ENCODE results near the gene P4HB.

Gene P4HB

DNA sequence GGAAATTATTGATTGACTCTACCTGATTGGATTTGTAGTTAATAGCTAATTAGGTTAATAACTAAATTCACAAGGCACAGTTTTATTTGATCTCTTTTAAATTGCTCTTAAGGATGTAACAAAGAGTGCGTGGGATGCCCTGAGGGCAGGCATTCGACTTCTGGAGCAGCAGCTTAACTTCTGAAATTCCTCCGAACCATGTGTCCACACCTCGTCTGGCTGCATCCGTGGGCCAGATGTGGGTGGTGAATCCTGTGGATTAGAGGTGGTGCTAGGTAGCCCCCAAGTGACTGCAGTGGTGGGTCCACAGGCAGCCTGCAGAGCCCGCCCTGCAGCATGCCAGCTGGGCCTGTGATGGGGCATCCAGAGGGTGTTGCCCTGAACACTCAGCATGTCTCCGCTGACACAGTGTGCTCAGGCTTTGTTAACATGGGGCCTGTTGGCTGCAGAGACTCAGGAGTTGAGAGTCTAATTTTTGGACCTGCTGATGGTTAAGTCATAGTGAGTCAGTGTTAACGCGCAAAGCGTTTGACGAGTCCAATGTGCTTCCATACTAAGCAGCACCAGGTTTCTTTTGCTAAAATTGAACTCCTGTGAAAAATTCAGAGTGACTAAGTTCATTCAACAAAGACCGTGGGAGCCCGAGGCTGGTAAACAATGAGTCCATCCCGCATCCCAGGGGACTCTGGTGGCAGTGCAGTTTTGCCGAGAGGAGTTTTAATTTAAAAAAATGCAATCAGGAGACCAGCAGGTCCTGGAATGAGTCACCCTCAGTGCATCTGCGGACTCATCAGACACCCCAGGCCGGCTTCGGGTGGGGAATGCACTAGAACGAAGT is 37.9 kb upstream of the P4HB start:
- in situ Hi-C loops (cut with HindIII; ENCODE audit: low sequenced_read_pairs), result no loop called here

DNA sequence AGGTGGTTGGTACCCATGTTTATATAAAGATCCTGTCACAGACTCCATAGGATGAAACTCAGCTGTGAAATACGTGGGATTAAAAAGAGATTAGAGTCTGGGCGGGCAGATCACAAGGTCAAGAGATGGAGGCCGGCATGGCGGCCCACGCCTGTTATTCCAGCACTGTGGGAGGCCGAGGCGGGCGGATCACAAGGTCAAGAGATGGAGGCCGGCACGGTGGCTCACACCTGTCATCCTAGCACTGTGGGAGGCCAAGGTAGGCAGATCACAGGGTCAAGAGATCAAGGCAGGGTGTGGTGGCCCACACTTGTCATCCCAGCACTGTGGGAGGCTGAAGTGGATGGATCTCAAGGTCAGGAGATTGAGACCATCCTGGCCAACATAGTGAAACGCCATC is 35.1 kb upstream of the P4HB start:
- in situ Hi-C loops (cut with HindIII; ENCODE audit: low sequenced_read_pairs), result no loop called here

GRCh38 chr17:81891303-81891552 is 30.9 kb upstream of the P4HB start:
- in situ Hi-C loops (cut with HindIII; ENCODE audit: low sequenced_read_pairs), result no loop called here

DNA sequence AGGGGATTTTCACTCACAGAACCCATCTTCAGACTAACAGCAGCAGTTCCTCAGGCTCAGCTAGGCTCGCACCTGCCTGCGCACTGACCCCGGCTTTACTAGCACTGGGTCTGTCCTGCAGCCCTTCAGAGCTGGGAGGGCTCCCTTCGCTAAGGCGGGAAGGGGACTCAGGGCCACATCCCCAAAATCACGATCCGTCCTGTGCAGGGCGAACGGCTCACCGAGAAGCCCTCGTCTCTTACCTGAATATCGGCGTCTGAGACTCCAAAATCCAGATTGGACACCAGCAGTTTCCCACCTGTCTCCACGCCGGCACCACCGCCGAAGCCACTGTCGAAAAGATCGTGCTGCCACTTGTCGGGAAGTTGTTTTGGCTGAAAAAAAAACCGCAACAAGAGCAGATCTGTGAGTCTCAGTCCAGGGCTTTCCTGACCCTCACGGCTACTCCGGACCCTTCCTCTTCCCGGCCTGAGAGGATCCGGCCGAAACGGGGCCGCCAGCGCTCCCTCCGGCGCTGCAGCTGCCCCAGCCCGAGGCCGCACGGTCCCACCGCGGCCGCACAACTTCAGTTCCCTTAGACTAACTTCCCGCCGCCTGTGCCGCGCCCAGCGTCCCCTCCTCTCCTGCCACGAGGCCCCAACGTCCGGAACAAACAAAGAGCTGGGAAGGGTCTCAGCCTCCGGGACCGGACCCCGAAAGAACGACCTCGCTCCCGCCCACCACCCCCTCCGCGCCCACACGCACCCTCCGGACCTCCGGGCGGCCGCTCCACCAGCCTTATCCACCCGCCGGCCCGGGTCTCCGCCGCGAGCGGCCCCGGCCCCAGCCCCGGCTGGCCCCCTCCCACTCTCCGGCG is 30.3 kb upstream of the P4HB start:
- in situ Hi-C loops (cut with HindIII; ENCODE audit: low sequenced_read_pairs), result no loop called here

- in situ Hi-C loops (cut with HindIII; ENCODE audit: low sequenced_read_pairs), result no loop called here
Measured at GRCh38 chr17:81889602-81890001, 29.3 kb upstream of the P4HB start.

- in situ Hi-C loops (cut with HindIII; ENCODE audit: low sequenced_read_pairs), result no loop called here
Measured at GRCh38 chr17:81888988-81889595, 28.8 kb upstream of the P4HB start.

DNA sequence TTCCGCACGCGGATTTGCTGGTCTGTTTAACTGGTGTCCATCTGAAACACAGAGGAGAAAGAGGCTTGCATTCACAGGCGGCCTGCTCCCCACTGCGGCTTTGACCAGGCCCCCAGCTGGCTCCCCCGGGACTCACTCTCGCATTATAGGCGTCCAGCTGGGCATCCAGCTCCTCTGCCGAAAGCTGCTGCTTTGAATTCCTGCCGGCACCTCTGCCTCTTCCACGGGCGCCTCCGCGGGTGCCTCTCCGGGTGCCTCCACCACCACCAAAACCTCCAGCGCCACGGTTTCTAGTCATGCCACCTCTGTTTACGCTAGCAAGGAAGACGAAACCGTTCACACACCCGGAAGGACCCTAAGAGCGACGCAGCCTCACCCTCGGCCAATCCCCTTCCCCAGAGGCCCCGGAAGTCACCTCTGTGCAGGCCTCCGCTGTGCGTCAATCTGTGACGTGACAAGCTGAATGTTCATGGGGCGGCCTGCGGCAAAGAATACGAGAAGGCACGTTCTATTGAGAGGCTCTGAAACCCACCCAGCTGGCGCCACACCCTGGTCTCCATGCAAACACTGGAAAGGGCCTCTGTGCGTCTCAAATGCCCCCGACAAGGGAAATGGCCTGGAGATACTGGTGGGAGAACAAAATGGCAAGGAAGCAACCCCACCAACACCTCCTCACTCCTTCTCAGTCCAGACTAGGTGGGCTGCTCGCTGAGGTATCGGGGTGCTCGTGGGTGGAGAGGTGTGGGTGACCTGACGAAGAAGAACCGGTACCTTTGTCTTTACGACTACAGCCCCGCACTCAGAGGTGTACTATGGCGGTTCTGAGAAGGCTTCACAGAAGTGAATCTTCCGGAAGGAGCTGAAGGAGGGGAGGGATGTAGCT is 28.0 kb upstream of the P4HB start:
- in situ Hi-C loops (cut with HindIII; ENCODE audit: low sequenced_read_pairs), result no loop called here

DNA sequence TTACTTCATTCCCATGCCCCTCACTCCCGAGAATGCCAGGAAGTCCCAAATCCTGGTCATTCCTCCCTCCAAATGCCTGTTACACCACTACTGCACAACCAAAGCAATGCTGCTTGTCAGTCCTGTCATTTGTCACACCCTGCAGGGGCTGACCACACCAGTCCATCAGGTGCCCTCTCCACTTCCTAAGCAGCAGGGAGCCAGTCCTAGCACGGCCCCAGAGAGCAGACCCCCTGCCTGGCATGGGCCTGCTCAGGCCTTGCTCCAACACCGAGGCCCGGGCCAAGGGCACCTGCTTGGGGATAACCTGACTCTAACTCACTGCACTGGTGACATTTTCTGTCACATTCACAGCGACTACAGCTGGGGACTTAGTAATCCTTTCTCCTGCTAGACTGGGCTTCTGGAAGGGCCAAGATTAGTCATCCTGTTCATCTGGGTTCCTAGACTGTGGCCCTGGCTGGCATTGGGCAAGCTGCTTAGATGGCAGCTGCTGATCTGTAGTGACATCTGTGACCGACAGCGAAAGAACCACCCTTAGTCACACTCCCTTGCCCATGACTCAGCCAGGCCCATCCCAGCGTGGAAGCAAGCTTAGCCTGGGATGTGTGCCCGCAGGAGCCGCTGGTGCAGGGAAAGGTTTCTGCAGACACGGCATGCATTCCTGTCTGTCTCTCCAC is 25.7 kb upstream of the P4HB start:
- in situ Hi-C loops (cut with HindIII; ENCODE audit: low sequenced_read_pairs), result no loop called here

DNA sequence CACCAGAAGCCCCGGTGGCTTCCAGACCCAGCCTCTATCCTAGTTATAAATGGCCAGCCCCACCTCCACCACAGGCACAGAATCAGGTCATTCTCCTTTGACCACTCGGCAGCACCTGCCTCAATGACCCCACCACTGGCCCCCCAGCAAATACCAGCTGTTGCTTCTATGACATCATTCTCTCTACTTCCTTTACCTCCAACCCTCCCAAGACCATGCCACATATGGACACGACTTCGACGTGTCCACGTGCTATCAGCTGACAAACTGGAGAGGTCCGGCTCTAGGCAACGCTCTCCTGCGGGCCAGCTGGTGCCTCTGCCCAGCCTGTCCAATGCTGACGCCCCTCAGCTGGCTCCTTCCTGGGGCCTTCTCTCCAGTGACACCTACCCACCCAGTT is 25.1 kb upstream of the P4HB start:
- in situ Hi-C loops (cut with HindIII; ENCODE audit: low sequenced_read_pairs), result no loop called here

DNA sequence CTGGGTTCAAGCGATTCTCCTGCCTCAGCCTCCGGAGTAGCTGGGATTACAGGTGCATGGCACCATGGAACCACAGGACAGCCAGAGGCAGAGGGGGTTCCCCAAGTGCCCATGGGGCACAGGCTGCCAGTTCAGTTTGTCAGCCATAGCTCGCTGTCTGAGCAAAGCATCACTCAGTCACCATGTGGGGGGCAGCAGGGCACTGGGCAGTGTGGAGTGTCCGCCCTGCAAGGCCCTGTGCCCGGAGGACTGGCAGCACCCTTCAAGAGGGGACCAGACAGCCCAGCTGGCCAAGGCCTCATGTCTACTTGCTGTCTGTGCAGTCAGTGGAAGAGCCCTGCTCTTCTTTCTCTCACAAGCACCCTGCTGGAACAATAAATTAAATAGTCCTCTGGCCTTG is 24.6 kb upstream of the P4HB start:
- in situ Hi-C loops (cut with HindIII; ENCODE audit: low sequenced_read_pairs), result no loop called here

DNA sequence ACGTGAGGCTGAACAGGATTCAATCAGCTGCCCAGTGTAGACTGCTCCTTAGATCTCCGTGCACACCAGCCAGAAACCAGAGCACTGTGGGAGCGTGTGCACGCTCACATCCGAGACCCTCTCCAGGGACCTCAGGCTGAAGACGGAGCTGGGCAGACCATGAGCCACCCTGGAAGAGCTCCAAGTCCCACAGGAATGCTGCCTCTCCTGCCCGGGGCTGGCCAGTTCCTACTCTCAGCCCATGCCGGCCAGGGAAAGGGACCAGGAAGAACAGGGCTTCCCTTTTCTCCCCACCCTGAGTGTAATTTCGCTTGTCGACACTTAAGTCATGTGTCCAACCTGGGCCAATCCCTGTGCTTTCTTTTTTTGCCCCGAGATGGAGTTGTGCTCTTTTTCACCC is 24.2 kb upstream of the P4HB start:
- in situ Hi-C loops (cut with HindIII; ENCODE audit: low sequenced_read_pairs), result no loop called here

DNA sequence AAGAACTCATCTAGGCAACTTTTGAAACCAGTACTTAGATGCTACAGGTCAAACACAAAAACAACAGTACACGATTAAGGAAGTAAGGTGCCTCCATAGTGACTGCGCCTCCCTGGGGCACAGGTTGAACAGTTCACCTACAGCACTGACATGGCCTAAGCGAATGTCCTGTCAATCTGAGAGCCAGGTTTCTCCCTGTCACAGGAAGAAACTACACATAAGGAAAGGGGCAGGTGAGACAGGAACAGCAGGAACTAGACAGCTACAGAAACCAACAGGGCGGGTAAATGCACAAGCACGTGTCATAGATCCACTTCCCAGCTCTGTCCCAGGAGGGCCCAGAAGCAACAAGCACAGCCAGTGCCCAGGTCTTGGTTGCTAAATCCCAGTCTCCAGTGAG is 18.8 kb upstream of the P4HB start:
- in situ Hi-C loops (cut with HindIII; ENCODE audit: low sequenced_read_pairs), result no loop called here

DNA sequence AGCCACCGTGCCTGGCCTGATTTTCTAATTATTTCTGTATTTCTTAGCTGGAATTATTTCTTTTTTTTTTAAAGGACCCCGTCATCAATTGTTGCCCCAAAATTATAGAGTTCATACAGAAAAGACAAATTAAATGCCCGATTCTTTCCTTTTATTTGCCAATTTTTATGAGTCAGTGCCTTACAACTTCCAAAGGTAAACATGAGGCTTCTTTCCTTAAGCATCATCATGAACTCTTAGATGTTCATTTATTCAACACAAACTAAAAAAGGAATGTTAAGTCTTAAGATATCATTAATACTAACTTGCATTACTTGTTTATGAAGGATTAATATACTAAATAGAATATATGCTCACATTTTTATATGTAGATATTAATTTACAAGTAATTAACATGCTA is 18.0 kb upstream of the P4HB start:
- in situ Hi-C loops (cut with HindIII; ENCODE audit: low sequenced_read_pairs), result no loop called here

DNA sequence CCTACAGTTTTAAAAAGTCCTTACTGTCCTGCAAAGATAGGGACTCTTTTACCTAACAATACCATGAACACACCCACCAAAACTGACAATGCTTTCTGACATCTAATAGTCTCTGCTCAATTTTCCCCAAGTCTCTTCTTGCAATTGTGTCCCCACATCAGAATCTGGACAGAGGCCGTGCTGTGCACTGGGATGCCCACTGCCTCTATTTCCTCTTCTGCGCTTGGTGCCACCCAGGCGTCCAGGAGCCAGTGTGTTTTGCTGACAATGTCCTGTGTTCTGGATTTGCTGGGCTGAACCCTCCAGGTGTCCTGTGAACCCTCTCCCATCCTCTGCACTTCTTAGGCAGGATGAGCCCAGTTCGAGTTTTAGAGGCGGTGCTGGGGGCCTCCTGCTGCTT is 17.2 kb upstream of the P4HB start:
- in situ Hi-C loops (cut with HindIII; ENCODE audit: low sequenced_read_pairs), result no loop called here

GRCh38 chr17:81871387-81872230 is 11.3 kb upstream of the P4HB start:
- in situ Hi-C loops (cut with HindIII; ENCODE audit: low sequenced_read_pairs), result no loop called here

GRCh38 chr17:81870981-81871386 is 10.6 kb upstream of the P4HB start, which contains the start of gene ARHGDIA:
ARHGDIA (minus strand) TSS chr17:81871337; CDS start chr17:81869930, 1,407 bp downstream.
- in situ Hi-C loops (cut with HindIII; ENCODE audit: low sequenced_read_pairs), result no loop called here

DNA sequence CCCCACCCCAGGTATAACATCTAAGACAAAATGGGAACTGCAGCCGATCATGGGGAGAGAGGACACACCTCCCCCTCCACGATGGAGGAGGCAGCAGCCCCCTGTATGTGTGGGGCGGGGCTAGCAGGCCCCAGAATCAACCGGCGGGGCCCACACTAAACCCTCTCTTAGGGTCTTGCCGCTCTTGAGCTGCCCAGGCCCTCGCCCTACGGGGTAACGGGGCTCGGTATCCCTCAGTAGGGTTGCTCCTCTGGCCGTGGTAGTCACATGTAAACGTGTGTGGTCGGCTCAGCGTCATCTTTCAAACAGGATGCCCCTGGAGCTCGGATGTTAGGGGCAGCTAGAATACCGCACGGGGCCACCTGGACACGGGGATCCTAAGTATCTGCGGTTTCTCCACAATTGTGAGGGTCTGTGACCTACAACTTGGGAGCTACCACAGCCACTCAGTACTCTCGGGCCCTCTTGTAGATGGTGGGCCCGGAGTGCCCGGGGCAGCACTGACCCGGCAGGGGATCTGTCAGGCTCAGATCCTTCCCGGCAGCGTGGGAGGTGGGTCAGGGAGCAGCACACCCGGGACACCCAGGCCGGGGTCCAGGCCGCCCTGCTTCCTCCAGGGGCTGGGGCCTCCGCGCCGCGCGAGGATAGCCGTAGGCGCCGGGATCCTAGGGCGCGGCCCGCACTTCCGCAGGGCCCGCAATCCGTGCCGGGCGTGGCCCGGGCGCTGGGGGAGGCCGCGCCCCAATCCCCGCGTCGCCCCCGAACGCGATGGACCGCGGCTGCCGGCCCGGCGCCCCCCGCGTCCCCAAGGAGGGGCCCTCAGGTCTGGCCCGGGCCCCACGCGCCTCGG is 10.0 kb upstream of the P4HB start:
- in situ Hi-C loops (cut with HindIII; ENCODE audit: low sequenced_read_pairs), result no loop called here
